SK-N-SH (cell line): ENCODE results near the gene BABAM2. TPM values are rescaled to one million over a fixed set of nuclear protein-coding genes. Genes with fewer than 3 reads are reported as not detected.

Experiments
- CTCF ChIA-PET: fragments of 300-600, 350-600 bp; formaldehyde crosslinking; extraction: SDS; loops from one replicate; lab custom pipeline; 2021; lab: Yijun Ruan, JAX
- POLR2A ChIA-PET: fragments of 350-600 bp; sonication (Branson Sonifier 250); formaldehyde crosslinking; extraction: SDS; loops from one replicate; lab custom pipeline; 2020; ENCODE audit warnings: antibody characterized with exemption, inconsistent platforms; lab: Yijun Ruan, JAX
- DNase-seq: peaks from one replicate; pipeline ENCODE4 v3.0.0; 2012
- H2AFZ ChIP-seq: fragments of 200-600 bp; sonication (generic); 2 replicates; pipeline ENCODE4 v1.8.1; 2016; ENCODE audit warnings: antibody characterized with exemption, mild to moderate bottlenecking, low read depth
- H3F3A ChIP-seq: fragments of 200-600 bp; sonication (generic); replicated peaks from 2 replicates; pipeline ENCODE3; 2016; ENCODE audit warnings: antibody characterized with exemption, mild to moderate bottlenecking; ENCODE audit not compliant: insufficient read depth
- H3K27ac ChIP-seq, 2 experiments: fragments of 200-500 bp in 1 of 2; fragments of 200-600 bp in 1 of 2; sonication (Bioruptor generic) in 1 of 2; sonication (generic), shearing (Covaris generic) in 1 of 2; 2 replicates each; pipeline versions ENCODE4 v1.5.1 to v1.6.1; 2014 to 2016; ENCODE audit warnings: low read depth in 2 of 2, inconsistent platforms in 1 of 2, low read length in 1 of 2, mild to moderate bottlenecking in 1 of 2, mixed read lengths in 1 of 2
- H3K27me3 ChIP-seq: fragments of 200-600 bp; sonication (generic), shearing (Covaris generic); 2 replicates; pipeline ENCODE4 v1.6.1; 2016; ENCODE audit warnings: mixed run types; ENCODE audit not compliant: insufficient read depth
- H3K36me3 ChIP-seq, 2 experiments: fragments of 200-500 bp in 1 of 2; fragments of 200-600 bp in 1 of 2; sonication (Bioruptor generic) in 1 of 2; sonication (generic) in 1 of 2; replicated peaks in 1 of 2; 2 replicates each; pipeline versions ENCODE3 to v1.5.1; 2014 to 2016; ENCODE audit warnings: low read length in 1 of 2, mild to moderate bottlenecking in 1 of 2; ENCODE audit not compliant: insufficient read depth in 2 of 2, control insufficient read depth in 1 of 2
- H3K4me1 ChIP-seq, 2 experiments: fragments of 200-500 bp in 1 of 2; fragments of 200-600 bp in 1 of 2; sonication (Bioruptor generic) in 1 of 2; sonication (generic), shearing (Covaris generic) in 1 of 2; 2 replicates each; pipeline versions ENCODE4 v1.5.1 to v1.6.1; 2014 to 2016; ENCODE audit warnings: low read depth in 1 of 2, low read length in 1 of 2, mixed run types in 1 of 2; ENCODE audit not compliant: insufficient read depth in 2 of 2, control insufficient read depth in 1 of 2
- H3K4me2 ChIP-seq: fragments of 200-600 bp; sonication (generic), shearing (Covaris generic); 2 replicates; pipeline ENCODE4 v1.6.1; 2017; ENCODE audit warnings: mixed run types
- H3K4me3 ChIP-seq, 2 experiments: fragments of 200-500 bp in 1 of 2; fragments of 200-600 bp in 1 of 2; sonication (Bioruptor generic) in 1 of 2; sonication (generic), shearing (Covaris generic) in 1 of 2; 2 replicates each; pipeline versions ENCODE4 v1.5.1 to v1.8.1; 2014 to 2016; ENCODE audit warnings: low read depth in 2 of 2, inconsistent platforms in 1 of 2, low read length in 1 of 2, mild to moderate bottlenecking in 1 of 2, mixed read lengths in 1 of 2, moderate library complexity in 1 of 2
- H3K79me2 ChIP-seq: fragments of 200-600 bp; sonication (generic); 2 replicates; pipeline ENCODE4 v1.8.1; 2017; ENCODE audit warnings: mild to moderate bottlenecking; ENCODE audit not compliant: insufficient read depth
- H3K9ac ChIP-seq: fragments of 200-600 bp; sonication (generic); 2 replicates; pipeline ENCODE4 v1.6.1; 2017; ENCODE audit warnings: mixed run types
- H3K9me2 ChIP-seq: fragments of 200-600 bp; sonication (generic); 2 replicates; pipeline ENCODE4 v1.6.1; 2017; ENCODE audit warnings: mixed run types
- H3K9me3 ChIP-seq: fragments of 200-600 bp; sonication (generic); 2 replicates; pipeline ENCODE4 v1.6.1; 2017; ENCODE audit warnings: mixed run types, mild to moderate bottlenecking, moderate library complexity
- H4K20me1 ChIP-seq: fragments of 200-600 bp; sonication (generic); 2 replicates; pipeline ENCODE4 v1.6.1; 2017; ENCODE audit warnings: mild to moderate bottlenecking, mixed run types; ENCODE audit not compliant: insufficient read depth
- CHD2 ChIP-seq: fragments of 150-350 bp; IDR thresholded peaks from 2 replicates; pipeline ENCODE4 v1.6.1; 2018; ENCODE audit warnings: low read length; ENCODE audit not compliant: partially characterized antibody
- ELF1 ChIP-seq: IDR thresholded peaks from 2 replicates; pipeline ENCODE4 v1.4.0; 2012
- FOSL2 ChIP-seq: IDR thresholded peaks from 2 replicates; pipeline ENCODE4 v1.4.0; 2012; ENCODE audit warnings: low read depth, mild to moderate bottlenecking, moderate library complexity, borderline replicate concordance
- FOXJ3 ChIP-seq: sonication (generic); formaldehyde crosslinking; IDR thresholded peaks from 2 replicates; pipeline ENCODE4 v1.5.1; 2020; ENCODE audit warnings: mild to moderate bottlenecking, missing genetic modification reagents
- GABPA ChIP-seq: IDR thresholded peaks from 2 replicates; pipeline ENCODE4 v1.4.0; 2012; ENCODE audit warnings: low read depth, mild to moderate bottlenecking
- JUND ChIP-seq: IDR thresholded peaks from 2 replicates; pipeline ENCODE4 v1.4.0; 2012
- MEF2A ChIP-seq: IDR thresholded peaks from 2 replicates; pipeline ENCODE4 v1.4.0; 2012; ENCODE audit warnings: low read depth, borderline replicate concordance
- MXI1 ChIP-seq: IDR thresholded peaks from 2 replicates; pipeline ENCODE4 v1.6.1; 2012; ENCODE audit warnings: mild to moderate bottlenecking, low read depth, low read length, improper control_type of control experiment
- NFIC ChIP-seq: IDR thresholded peaks from 2 replicates; pipeline ENCODE4 v1.4.0; 2012; ENCODE audit warnings: borderline replicate concordance
- NRF1 ChIP-seq: IDR thresholded peaks from 2 replicates; pipeline ENCODE4 v1.6.1; 2012; ENCODE audit warnings: low read depth, mild to moderate bottlenecking, low read length
- POLR2AphosphoS5 ChIP-seq: IDR thresholded peaks from 2 replicates; pipeline ENCODE4 v1.6.1; 2012; ENCODE audit warnings: low read depth, low read length
- RFX5 ChIP-seq: IDR thresholded peaks from 2 replicates; pipeline ENCODE4 v1.6.1; 2012; ENCODE audit warnings: mild to moderate bottlenecking, improper control_type of control experiment, low read length
- TAF1 ChIP-seq: IDR thresholded peaks from 2 replicates; pipeline ENCODE4 v1.6.1; 2012; ENCODE audit warnings: low read depth, mild to moderate bottlenecking, low read length, moderate library complexity, borderline replicate concordance
- TEAD4 ChIP-seq: IDR thresholded peaks from 2 replicates; pipeline ENCODE4 v1.4.0; 2012; ENCODE audit warnings: mild to moderate bottlenecking, borderline replicate concordance; ENCODE audit not compliant: insufficient read depth
- WGBS: methylation state at CpG from one replicate; pipeline ENCODE4 v1.1.6; 2017; ENCODE audit warnings: low lambda C conversion rate; 5-methylcytosine and 5-hydroxymethylcytosine counted together
- polyA plus RNA-seq, 3 experiments: library from polyadenylated mRNA; depleted of rRNA; stranded (reverse); fragments of >200 nt; gene quantifications; 2 replicates each; pipeline ENCODE4 v1.2.3, GENCODE V29; 2012
- TF ChIP-seq, protein P1 (sequence below): IDR thresholded peaks from 2 replicates; pipeline ENCODE4 v1.4.0; 2012; ENCODE audit warnings: low read depth, borderline replicate concordance
- TF ChIP-seq, protein P2 (sequence below): IDR thresholded peaks from 2 replicates; pipeline ENCODE4 v1.4.0; 2012; ENCODE audit warnings: low read depth, borderline replicate concordance
- TF ChIP-seq, protein P3 (sequence below): IDR thresholded peaks from 2 replicates; pipeline ENCODE4; 2012
- TF ChIP-seq, protein P4 (sequence below): fragments of 150-350 bp; IDR thresholded peaks from 2 replicates; pipeline ENCODE4 v1.6.1; 2016; ENCODE audit warnings: mild to moderate bottlenecking, low read depth, low read length
- TF ChIP-seq, protein P5 (sequence below): IDR thresholded peaks from 2 replicates; pipeline ENCODE4 v1.6.1; 2012; ENCODE audit warnings: mild to moderate bottlenecking, low read depth, low read length, moderate library complexity

The BABAM2 gene
- polyA plus RNA-seq, 1 of the 3 experiments (the other 2 are of a cell fraction): 34.0 TPM

DNA sequence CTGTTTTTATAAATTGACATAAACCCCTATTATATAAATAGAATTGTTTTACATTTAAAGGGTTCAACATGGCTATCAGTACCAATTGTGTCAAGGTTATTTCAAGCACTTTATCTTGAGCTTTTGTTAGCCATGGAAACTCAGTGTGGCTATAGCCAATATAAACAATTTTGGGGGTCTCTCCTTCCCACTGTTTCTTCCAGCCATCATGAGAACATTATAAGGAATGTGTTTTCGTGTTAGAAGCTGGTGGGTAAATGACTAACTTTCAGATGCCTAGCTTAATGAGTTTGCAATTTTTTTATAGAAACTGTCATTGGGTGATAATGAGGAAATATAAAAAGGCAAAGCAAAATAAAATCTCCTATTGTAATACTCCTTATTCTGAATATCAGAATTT, 348.7 kb downstream of the BABAM2 start:
- POLR2A ChIA-PET: interaction anchor here (0.7 kb wide), 1 partner anchor 127 kb away, joined by 3 read pairs; no protein-coding TSS in a partner anchor
- DNase-seq: no peak
- no peak overlapping the region for H3K27ac ChIP-seq
- H4K20me1 ChIP-seq: no peaks in the 10 kb centered on the region
- H3K27me3 ChIP-seq: no peaks in the 10 kb centered on the region
- TF ChIP-seq FOSL2 (no peak), FOXJ3 (CRISPR knock-in tag) (no peak), NRF1 (no peak), RFX5 (no peak), ELF1 (no peak), MXI1 (no peak), GABPA (no peak), TAF1 (no peak), JUND (no peak), TEAD4 (no peak), NFIC (no peak), MEF2A (no peak), POLR2AphosphoS5 (no peak), CHD2 (no peak)
- TF ChIP-seq, protein P1, sequence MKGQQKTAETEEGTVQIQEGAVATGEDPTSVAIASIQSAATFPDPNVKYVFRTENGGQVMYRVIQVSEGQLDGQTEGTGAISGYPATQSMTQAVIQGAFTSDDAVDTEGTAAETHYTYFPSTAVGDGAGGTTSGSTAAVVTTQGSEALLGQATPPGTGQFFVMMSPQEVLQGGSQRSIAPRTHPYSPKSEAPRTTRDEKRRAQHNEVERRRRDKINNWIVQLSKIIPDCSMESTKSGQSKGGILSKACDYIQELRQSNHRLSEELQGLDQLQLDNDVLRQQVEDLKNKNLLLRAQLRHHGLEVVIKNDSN: no peak
- TF ChIP-seq, protein P2, sequence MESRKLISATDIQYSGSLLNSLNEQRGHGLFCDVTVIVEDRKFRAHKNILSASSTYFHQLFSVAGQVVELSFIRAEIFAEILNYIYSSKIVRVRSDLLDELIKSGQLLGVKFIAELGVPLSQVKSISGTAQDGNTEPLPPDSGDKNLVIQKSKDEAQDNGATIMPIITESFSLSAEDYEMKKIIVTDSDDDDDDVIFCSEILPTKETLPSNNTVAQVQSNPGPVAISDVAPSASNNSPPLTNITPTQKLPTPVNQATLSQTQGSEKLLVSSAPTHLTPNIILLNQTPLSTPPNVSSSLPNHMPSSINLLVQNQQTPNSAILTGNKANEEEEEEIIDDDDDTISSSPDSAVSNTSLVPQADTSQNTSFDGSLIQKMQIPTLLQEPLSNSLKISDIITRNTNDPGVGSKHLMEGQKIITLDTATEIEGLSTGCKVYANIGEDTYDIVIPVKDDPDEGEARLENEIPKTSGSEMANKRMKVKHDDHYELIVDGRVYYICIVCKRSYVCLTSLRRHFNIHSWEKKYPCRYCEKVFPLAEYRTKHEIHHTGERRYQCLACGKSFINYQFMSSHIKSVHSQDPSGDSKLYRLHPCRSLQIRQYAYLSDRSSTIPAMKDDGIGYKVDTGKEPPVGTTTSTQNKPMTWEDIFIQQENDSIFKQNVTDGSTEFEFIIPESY: no peak
- TF ChIP-seq, protein P3, sequence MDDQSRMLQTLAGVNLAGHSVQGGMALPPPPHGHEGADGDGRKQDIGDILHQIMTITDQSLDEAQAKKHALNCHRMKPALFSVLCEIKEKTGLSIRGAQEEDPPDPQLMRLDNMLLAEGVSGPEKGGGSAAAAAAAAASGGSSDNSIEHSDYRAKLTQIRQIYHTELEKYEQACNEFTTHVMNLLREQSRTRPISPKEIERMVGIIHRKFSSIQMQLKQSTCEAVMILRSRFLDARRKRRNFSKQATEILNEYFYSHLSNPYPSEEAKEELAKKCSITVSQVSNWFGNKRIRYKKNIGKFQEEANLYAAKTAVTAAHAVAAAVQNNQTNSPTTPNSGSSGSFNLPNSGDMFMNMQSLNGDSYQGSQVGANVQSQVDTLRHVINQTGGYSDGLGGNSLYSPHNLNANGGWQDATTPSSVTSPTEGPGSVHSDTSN: no peak
- TF ChIP-seq, protein P4, sequence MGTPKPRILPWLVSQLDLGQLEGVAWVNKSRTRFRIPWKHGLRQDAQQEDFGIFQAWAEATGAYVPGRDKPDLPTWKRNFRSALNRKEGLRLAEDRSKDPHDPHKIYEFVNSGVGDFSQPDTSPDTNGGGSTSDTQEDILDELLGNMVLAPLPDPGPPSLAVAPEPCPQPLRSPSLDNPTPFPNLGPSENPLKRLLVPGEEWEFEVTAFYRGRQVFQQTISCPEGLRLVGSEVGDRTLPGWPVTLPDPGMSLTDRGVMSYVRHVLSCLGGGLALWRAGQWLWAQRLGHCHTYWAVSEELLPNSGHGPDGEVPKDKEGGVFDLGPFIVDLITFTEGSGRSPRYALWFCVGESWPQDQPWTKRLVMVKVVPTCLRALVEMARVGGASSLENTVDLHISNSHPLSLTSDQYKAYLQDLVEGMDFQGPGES: no peak
- TF ChIP-seq, protein P5, sequence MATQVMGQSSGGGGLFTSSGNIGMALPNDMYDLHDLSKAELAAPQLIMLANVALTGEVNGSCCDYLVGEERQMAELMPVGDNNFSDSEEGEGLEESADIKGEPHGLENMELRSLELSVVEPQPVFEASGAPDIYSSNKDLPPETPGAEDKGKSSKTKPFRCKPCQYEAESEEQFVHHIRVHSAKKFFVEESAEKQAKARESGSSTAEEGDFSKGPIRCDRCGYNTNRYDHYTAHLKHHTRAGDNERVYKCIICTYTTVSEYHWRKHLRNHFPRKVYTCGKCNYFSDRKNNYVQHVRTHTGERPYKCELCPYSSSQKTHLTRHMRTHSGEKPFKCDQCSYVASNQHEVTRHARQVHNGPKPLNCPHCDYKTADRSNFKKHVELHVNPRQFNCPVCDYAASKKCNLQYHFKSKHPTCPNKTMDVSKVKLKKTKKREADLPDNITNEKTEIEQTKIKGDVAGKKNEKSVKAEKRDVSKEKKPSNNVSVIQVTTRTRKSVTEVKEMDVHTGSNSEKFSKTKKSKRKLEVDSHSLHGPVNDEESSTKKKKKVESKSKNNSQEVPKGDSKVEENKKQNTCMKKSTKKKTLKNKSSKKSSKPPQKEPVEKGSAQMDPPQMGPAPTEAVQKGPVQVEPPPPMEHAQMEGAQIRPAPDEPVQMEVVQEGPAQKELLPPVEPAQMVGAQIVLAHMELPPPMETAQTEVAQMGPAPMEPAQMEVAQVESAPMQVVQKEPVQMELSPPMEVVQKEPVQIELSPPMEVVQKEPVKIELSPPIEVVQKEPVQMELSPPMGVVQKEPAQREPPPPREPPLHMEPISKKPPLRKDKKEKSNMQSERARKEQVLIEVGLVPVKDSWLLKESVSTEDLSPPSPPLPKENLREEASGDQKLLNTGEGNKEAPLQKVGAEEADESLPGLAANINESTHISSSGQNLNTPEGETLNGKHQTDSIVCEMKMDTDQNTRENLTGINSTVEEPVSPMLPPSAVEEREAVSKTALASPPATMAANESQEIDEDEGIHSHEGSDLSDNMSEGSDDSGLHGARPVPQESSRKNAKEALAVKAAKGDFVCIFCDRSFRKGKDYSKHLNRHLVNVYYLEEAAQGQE: no peak
- H3K79me2 ChIP-seq: no peaks in the 10 kb centered on the region
- no peaks in the 10 kb centered on the region for H3K9me3 ChIP-seq
- no peak overlapping the region for H3K4me3 ChIP-seq
- H3K9ac ChIP-seq: no peak overlapping the region
- CTCF ChIA-PET: interaction anchor here (1.4 to 2.5 kb wide), 3 partner anchors 10 to 19 kb away, joined by 4 to 9 read pairs (median 5); no protein-coding TSS in a partner anchor
- H3K4me1 ChIP-seq: peaks cover 0 to 7% of the 10 kb centered on the region in 2 experiments; a peak in 1 of 4 replicates
- 94% methylated on average over 1 of the region's 1 CpG for WGBS
- no peak overlapping the region for H2AFZ ChIP-seq
- H3K4me2 ChIP-seq: no peak overlapping the region
- H3K36me3 ChIP-seq: no peaks in the 10 kb centered on the region
- H3K9me2 ChIP-seq: no peaks in the 10 kb centered on the region
- H3F3A ChIP-seq: peaks cover 3% of the 10 kb centered on the region
